ENCODE results near the gene FAM3A.
A peak's percentile ranks its signal among the peaks of the same experiment; 100 is the strongest.

The FAM3A gene

GRCh38 chrX:154489182-154489581, 26.9 kb downstream of the FAM3A start:
- Histone ChIP-seq H3K4me1 (ENCODE audit: insufficient read depth, low read length, poor library complexity, severe bottlenecking) (no peaks in the 10 kb centered on the region), H3K9me2 (replicated peaks; ENCODE audit: low read depth, low read length) (no peaks in the 10 kb centered on the region)

GRCh38 chrX:154488336-154489075, 27.5 kb downstream of the FAM3A start:
- peaks cover 41% of the 10 kb centered on the region for H3K79me2 ChIP-seq (ENCODE audit: insufficient read depth, low read length)
- peaks cover 5% of the 10 kb centered on the region for H4K20me1 ChIP-seq (ENCODE audit: insufficient read depth, low read length, poor library complexity, severe bottlenecking)
- TF ChIP-seq EZH2phosphoT487 (IDR thresholded peaks at IDR 0.05; ENCODE audit: borderline replicate concordance) = no peak
- no peak for TF ChIP-seq CTCF (conservative IDR thresholded peaks at IDR 0.05; ENCODE audit: low read length)
- H3K27me3 ChIP-seq (ENCODE audit: insufficient read depth, low read length, poor library complexity, severe bottlenecking) = no peaks in the 10 kb centered on the region
- H2AFZ ChIP-seq (ENCODE audit: low read length) = no peak overlapping the region
- H3K4me3 ChIP-seq (ENCODE audit: low read length, poor library complexity, severe bottlenecking) = no peak overlapping the region
- no peaks in the 10 kb centered on the region for H3K9me2 ChIP-seq (replicated peaks; ENCODE audit: low read depth, low read length)
- no peaks in the 10 kb centered on the region for H3F3A ChIP-seq (ENCODE audit: low read depth)
- no peak overlapping the region for H3K9ac ChIP-seq (ENCODE audit: low read depth, low read length, poor library complexity, severe bottlenecking)
- H3K36me3 ChIP-seq (ENCODE audit: insufficient read depth, low read length) = no peaks in the 10 kb centered on the region
- no peaks in the 10 kb centered on the region for H3K9me3 ChIP-seq (ENCODE audit: insufficient read depth, low read depth, low read length)
- no peaks in the 10 kb centered on the region for H3K4me1 ChIP-seq (ENCODE audit: insufficient read depth, low read length, poor library complexity, severe bottlenecking)
- peak overlapping the region; percentile 77 for H3K4me2 ChIP-seq (ENCODE audit: low read depth, low read length, poor library complexity, severe bottlenecking)

More at GRCh38 chrX:154489182-154489581, 26.9 kb downstream of the FAM3A start:
- Histone ChIP-seq H2AFZ (ENCODE audit: low read length) (no peak overlapping the region), H3K9me3 (ENCODE audit: insufficient read depth, low read depth, low read length) (no peaks in the 10 kb centered on the region), H3K4me2 (ENCODE audit: low read depth, low read length, poor library complexity, severe bottlenecking) (peak overlapping the region; percentile 77), H3K36me3 (ENCODE audit: insufficient read depth, low read length) (no peaks in the 10 kb centered on the region), H3K4me3 (ENCODE audit: low read length, poor library complexity, severe bottlenecking) (peak overlapping the region; percentile 87), H4K20me1 (ENCODE audit: insufficient read depth, low read length, poor library complexity, severe bottlenecking) (peaks cover 5% of the 10 kb centered on the region), H3K27me3 (ENCODE audit: insufficient read depth, low read length, poor library complexity, severe bottlenecking) (no peaks in the 10 kb centered on the region), H3K79me2 (ENCODE audit: insufficient read depth, low read length) (peaks cover 34% of the 10 kb centered on the region), H3K9ac (ENCODE audit: low read depth, low read length, poor library complexity, severe bottlenecking) (peak overlapping the region; percentile 77), H3F3A (ENCODE audit: low read depth) (no peaks in the 10 kb centered on the region)
- TF ChIP-seq EZH2phosphoT487 (IDR thresholded peaks at IDR 0.05; ENCODE audit: borderline replicate concordance) (no peak), CTCF (conservative IDR thresholded peaks at IDR 0.05; ENCODE audit: low read length) (no peak)

GRCh38 chrX:154487518-154488290, 28.3 kb downstream of the FAM3A start:
- Histone ChIP-seq H3K79me2 (ENCODE audit: insufficient read depth, low read length) (peaks cover 44% of the 10 kb centered on the region), H3K9me2 (replicated peaks; ENCODE audit: low read depth, low read length) (no peaks in the 10 kb centered on the region), H3K27me3 (ENCODE audit: insufficient read depth, low read length, poor library complexity, severe bottlenecking) (no peaks in the 10 kb centered on the region), H3K9ac (ENCODE audit: low read depth, low read length, poor library complexity, severe bottlenecking) (peak overlapping the region; percentile 61), H4K20me1 (ENCODE audit: insufficient read depth, low read length, poor library complexity, severe bottlenecking) (peaks cover 5% of the 10 kb centered on the region), H3K9me3 (ENCODE audit: insufficient read depth, low read depth, low read length) (no peaks in the 10 kb centered on the region), H3K4me3 (ENCODE audit: low read length, poor library complexity, severe bottlenecking) (peak overlapping the region; percentile 72), H3K36me3 (ENCODE audit: insufficient read depth, low read length) (no peaks in the 10 kb centered on the region), H3F3A (ENCODE audit: low read depth) (no peaks in the 10 kb centered on the region), H3K4me1 (ENCODE audit: insufficient read depth, low read length, poor library complexity, severe bottlenecking) (no peaks in the 10 kb centered on the region), H2AFZ (ENCODE audit: low read length) (no peak overlapping the region), H3K4me2 (ENCODE audit: low read depth, low read length, poor library complexity, severe bottlenecking) (peak overlapping the region; percentile 71)
- no peak for TF ChIP-seq CTCF (conservative IDR thresholded peaks at IDR 0.05; ENCODE audit: low read length)
- TF ChIP-seq EZH2phosphoT487 (IDR thresholded peaks at IDR 0.05; ENCODE audit: borderline replicate concordance) = no peak

Data from Loucy (cell line).